DMS 273 (cell line): ENCODE measurements around the gene CLASP1.
A peak's percentile ranks its signal among the peaks of the same experiment; 100 is the strongest.

Experiments
- DNase-seq: peaks from one replicate; lab custom pipeline; 2025; ENCODE audit not compliant: unreplicated experiment; lab: John Stamatoyannopoulos, UW

The CLASP1 gene

DNA sequence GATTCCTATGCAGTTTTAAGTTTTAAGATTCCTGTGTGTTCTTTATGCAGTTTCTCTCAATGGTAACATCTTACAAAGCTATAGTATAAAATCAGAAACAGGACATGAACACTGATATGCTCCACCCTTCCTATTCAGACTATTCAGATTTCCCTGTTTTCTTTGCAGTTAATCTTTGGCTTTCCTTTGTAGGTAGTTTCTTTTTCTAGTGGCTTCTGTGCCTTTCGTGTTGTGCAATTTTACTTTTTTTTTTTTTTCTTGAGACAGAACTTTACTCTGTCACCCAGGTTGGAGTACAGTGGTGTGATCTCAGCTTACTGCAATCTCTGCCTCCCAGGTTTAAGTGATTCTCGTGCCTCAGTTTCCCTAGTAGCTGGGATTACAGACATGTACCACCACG, 213.5 kb downstream of the CLASP1 start:
- no peak for DNase-seq

DNA sequence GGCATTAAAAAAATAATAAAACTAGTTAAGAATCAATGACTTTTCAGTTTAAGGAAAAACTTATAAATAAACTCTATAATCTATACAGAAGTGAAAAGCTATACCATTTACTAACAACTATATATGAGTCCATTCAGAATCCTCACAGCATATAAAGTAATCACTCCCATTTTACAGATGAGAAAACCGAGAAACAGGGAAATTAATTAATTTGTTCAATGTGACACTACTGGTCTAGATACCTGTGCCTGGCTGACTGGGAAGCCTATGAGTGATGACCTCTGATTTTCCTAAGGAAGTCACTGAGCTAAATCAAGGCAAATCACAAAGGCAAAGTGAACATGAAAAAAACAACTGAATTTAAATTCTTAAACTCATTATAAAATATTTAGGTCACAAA, 218.0 kb downstream of the CLASP1 start:
- DNase-seq = no peak

- no peak for DNase-seq
These were observed 219.2 kb downstream of the CLASP1 start for GRCh38 chr2:121429927-121430520.

DNA sequence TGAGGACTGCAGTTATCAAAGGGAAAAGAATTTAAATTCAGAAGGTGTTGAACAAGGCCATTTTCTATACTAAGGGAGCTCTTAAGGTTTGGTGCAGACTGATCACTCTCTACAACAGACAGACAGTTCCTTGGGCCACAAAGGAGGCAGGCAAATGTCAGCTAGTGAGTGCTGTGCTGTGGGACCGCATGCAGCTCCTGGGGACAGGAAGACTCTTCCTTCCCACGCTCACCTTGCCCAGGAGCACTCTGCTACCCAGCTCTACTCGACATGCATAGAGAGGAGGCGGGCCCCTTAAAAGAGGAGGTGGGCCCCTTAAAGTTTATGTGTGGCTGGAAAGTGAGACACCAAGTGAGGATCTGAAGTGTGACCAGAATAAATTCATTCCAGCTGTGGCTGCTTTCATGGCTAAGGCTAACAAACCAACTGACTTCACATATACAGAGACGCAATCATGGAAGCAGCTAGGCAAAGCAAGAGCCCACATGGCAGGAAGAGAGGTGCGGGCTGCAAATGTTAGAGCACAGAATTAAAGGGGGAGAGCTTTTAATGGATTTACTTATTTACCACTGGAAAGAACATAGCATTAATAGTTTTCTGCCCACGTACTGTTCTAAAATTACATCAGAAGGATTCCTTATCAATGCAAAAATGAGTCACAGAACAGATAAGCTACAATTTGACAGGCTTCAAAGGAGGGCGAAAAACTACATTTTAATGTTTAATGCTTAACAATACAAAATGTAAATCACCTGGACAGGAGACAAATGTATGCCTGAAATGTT, 220.0 kb downstream of the CLASP1 start:
- no peak for DNase-seq

DNA sequence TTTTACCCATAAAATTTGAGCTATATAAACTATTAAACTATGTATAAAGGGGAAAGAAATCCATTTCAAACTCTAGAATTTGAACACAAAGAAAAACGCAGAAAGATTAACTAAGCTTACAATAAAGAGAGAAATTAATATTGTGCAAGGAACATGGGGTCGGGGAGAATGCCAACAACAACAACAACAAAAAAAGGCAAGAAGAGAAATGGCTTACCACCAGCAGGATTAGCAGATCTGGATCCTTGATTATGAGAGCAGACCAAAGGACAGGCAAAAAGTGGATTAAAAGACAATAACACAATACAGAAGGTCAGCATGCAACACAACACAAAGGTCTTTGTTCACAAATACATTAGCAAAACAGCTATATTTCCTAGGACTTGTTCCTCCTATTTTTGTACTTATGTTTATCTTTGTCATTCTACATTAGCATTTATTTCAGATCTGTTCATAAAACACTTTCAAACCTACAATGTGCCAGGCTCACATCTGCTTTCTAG, 222.0 kb downstream of the CLASP1 start:
- no peak for DNase-seq

GRCh38 chr2:121420486-121420885, 228.8 kb downstream of the CLASP1 start:
- DNase-seq = no peak

- no peak for DNase-seq
These were observed 230.1 kb downstream of the CLASP1 start for GRCh38 chr2:121419081-121419699.

DNA sequence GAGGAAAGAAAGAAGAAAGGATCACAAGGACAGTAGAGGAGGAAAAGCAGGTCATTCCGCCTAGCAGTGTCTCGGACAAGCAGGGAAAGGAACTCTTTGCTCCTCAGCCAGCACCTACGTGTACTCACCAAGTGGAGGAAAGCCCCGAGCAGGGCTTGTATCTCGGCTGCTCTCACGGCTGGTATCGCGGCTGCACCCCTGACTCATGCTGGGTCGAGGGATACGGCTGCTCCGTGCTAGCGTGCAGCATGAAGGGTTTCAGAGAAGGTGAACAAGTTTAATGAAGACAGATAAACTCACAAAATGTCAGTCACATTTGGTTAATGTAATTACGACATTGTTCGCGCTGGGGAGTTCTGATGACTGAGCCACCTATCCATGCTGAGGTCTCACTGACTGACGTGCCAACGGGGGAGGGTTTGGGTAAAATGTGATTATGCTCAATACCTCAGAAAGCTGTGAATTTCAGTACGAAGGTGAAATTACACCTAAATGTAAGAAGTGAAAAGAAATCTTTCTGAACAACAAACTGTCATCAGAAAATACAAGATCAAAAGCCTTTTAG, 230.7 kb downstream of the CLASP1 start:
- no peak for DNase-seq

DNA sequence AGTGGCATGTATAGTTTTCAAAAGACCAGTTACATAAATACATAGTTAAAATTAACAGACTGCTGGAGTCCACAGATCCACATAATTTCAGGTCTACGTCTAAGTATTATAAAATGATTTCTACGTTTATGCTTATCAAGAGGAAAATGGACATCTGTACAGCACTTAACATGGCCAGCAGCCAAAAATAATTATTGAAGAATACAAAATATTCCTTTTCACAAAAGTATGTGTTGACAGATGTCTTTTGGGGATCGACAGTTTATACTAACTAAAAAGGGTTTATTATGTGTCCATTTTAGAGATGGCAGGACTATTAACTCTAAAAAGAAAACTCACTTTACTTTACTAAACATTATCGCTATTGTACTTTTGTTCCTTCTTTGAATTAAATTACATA, 231.4 kb downstream of the CLASP1 start:
- DNase-seq = peak; percentile 2

- DNase-seq = no peak
These were observed 233.5 kb downstream of the CLASP1 start for GRCh38 chr2:121415727-121416126.

DNA sequence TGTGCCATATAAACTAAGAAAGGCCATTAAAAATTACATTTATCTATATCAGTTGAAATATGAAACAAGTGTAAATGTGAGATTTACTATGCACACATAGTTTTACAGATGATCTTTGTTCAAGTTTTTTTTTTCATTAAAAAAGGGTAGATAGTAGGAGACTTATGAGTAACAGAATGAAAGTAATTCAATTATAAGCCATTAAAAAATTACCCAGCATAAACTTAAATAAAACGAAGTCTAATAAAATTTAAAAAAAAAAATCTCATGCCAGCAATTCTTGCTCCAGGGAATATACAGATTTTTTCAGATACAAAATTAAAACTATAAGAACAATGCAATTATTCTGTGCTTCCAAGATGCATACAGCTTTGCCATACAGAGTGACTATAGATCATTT, 236.9 kb downstream of the CLASP1 start:
- no peak for DNase-seq

GRCh38 chr2:121409966-121410365, 239.3 kb downstream of the CLASP1 start:
- no peak for DNase-seq

DNA sequence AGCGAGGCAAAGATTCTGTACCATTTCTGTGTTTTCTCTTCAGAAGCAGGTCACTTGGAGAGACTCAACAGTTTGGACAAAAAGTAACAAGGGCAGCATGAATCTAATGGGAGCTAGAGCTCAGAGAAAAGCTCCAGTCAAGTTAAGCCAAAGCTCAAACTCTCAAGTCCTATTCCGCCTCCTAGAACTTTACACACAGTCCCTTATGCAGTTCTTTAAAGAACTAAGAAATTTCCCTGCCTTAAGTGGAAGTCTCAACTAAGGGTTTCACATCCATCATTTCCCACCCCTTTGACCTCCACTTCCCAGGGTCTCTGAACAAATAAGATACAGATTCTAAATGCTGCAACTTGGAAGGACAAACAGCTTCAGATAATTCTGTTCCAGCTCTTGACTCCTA, 239.9 kb downstream of the CLASP1 start:
- DNase-seq = no peak

GRCh38 chr2:121408641-121409040, 240.6 kb downstream of the CLASP1 start:
- DNase-seq = no peak

- no peak for DNase-seq
These were observed 244.0 kb downstream of the CLASP1 start for GRCh38 chr2:121405233-121405632.

DNA sequence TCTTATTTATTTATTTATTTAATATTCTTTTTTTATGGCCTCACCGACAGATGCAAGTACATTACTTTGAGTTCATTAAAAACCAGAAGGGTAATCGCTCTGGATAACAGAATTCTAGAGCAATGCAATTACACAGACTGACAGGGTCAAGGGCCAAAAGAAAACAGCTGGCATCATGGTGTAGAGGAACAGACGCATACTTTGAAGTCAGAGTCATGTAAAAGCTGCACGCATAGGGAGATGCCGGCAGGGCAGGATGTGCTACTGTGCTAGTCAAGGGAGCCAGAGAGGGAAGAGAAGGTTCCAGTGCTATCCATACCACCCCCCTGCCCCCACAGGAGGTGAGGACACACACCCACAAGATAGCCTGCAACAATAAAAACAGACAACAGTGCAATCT, 249.1 kb downstream of the CLASP1 start:
- no peak for DNase-seq

- no peak for DNase-seq
These were observed 250.4 kb downstream of the CLASP1 start for GRCh38 chr2:121398853-121399252.

- DNase-seq = no peak
These were observed 259.1 kb downstream of the CLASP1 start for GRCh38 chr2:121390082-121390692.

- DNase-seq = no peak
These were observed 260.9 kb downstream of the CLASP1 start for GRCh38 chr2:121388371-121388770.

GRCh38 chr2:121387591-121388325, 261.5 kb downstream of the CLASP1 start:
- no peak for DNase-seq

DNA sequence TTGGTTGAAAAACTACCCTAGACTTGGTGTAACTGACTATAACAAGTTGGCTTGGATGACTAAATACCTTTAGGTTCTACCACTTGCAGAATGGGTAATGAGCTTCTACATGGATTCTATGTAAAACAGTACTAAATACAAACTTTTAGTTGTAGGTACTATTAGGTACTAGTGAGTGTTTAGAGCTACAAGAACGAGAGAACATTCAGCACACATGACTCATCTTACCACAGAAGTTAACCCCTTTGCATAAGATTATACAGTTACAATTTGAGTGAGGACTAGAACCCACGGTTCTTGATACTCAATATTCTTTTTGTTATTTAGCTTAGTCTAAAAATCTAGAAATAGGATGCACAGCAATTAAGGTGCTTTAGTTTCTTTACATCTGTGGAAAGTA, 262.6 kb downstream of the CLASP1 start:
- no peak for DNase-seq
